Stimulated activated CD4-positive, alpha-beta T cell treated with anti-CD3 and anti-CD28 coated beads, Interleukin-1b, Interleukin-23, amount 100 ng/mL, for 48 hours (primary cell): ENCODE data around the gene ECD.

Experiments used
- DNase-seq: peaks from one replicate; pipeline ENCODE4 v3.0.0-alpha.2; 2020

ECD gene

DNA sequence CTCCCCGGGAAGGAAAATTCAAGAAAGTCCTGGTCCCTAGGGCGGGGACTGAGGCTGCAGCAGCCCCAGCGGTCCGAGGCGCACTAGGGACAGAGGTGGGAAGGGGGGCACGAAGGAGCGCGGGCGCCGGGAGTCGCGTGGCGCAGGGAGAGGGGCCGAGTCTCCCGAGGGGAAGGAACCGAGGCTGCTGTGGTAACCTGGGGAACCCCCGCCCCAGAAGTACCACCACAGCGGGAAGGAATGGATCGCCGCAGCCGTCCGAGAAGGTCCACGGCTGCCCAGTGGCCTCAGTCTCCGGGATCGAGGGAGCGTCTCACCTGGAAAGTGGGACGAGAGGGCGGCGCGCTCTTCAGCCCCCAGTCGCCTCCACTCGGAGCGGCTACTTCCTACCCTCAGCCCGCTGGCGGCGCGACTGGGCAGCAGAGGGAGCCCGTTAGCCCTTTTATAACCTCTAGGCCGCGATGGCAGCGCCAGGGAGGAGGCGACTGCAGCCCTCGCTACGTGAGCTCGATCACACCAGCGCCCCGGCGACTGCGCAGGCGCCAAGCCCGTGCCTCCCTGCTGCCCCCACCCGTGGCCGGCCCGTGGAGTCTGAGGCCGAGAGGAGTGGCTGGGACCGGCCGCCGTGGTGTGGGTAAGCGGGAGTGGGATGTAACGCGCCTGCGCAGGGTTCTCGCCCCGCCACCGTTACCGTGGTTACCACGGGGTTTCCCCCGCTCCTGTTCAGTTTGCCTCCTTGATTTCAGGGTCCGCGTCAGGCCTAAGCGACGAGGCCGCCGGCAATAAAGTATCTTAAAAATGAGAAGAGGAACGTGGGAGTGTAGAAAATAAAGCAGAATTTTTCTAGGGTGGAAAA lies 71.1 kb downstream of the ECD start, which contains the start of gene P4HA1:
Gene P4HA1, minus strand, starts transcription at position 418 of the 856 bp plus-strand sequence. CDS start 21,983 bp downstream, outside the sequence.
- peak; percentile 99 for DNase-seq

DNA sequence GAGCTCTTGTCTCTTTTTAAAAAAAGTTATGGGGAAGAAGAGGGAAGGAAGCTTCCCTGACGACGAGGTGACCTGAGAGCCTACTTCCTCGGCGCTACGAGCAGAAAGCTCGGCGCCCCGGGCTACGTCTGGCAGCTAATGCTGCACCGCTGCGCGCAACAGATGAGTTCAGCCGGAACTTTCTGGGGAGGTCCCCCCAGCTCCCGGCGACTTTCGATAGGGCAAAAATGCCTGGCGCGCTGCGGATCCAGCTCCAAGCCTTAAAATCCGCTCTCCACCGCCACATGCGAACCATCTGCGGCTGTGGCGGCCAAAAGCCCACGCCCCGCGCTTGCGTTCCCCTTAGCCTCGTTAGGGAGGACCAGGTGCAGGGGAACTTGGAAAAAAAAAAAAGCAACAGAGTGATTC lies 71.8 kb downstream of the ECD start:
- DNase-seq = peak; percentile 80

DNA sequence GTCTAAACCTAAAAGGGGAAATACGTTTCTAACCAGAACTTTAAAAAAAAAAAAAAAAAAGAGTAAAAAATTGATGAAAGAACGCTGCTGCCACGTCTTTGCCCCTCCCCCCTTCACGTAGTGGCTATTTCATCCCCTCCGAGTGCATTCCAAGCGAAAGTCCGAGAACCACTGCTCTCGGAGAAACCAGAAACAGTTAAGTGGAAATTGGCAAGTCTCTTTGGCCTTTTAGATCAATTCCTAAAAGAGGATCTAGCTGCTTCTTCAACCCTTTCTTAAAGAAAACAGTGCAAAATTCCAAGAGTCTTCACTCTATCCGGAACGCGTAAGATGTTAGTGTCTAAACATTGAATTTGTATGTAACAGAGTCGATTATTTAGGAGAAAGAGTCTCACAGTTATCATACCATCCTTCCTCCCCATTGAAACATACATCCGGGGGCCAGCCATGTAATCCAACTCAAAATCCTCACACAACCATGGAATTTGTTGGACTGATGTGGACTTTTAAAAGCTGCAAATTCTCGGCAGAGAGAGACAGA lies 72.3 kb downstream of the ECD start:
- DNase-seq = peak; percentile 21

DNA sequence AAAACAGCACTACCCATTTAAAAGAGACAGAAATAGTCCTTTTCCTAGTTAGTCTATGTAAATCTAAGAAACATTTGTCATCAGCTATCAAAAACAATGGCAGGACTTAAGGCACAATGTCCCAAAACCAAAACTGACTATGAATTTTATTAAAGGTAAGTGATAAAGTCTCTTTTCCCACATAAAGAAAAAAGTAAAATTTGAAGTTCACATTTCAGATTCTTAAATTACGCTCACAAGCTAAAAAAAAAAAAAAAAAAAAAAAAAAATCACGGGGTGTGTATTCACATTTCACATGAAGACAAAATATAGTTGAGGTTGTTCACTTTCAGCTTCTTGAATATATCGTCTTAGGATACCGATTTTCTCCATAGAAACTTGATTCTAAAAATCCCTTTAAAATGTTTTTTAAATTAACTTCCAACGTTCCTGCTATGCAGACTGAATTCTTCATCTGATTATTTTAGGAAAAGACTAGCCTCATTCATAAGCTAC lies 72.8 kb downstream of the ECD start:
- no peak for DNase-seq

DNA sequence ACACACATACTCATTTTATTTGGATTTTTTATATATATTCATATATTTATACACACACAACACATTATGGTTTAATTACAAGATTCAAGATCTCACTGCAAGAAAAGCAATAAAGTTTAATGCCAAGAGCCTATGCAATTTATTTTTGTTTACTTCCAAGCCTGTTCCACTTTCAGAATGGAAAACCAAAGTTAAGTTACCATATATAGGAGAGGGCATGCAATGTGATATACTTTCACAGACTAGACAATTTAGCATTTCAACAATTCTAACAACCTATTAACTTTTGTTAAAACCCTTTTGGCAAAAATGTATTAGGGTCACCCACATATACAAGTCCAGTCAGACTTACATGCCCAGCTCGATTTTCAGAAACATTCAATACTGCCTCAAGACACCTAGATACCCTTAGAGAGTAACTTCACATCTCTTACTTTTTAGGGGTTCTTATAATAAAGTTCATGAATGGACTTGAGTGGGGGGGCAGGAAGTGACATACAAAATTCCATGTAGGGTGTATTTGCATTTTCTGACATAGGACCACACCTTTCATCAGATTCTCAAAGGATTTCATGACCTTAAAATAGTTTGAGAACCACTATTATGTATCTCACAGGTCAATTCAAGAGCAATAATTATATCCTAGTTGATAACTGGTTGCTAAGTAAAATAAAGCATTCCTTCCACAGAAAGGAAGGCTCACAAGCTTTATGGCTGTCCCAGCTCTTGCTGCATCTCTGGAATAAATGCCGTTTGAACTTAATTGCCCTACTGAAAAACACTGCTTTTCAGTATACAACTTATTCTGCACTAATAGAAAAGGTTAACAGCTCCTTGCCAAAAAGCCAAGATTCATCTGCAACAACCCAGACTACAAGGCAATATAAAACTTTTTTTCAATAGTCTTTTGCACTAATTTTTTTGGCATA lies 73.6 kb downstream of the ECD start:
- DNase-seq = no peak

DNA sequence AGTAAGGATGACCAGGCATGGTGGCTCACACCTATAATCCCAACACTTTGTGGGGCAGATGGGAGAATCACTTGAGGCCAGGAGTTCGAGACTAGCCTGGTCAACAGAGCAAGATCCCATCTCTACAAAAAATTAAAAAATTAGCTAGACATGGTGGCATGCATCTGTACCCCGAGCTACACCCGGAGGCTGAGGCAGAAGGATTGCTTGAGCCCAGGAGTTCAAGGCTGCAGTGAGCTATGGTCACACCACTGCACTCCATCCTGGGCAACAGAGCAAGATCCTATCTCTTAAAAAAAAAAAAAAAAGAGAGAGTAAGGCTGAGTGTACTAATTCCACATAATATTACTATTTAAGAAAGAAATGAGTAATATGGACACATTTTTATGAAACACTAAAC lies 75.0 kb downstream of the ECD start:
- no peak for DNase-seq

DNA sequence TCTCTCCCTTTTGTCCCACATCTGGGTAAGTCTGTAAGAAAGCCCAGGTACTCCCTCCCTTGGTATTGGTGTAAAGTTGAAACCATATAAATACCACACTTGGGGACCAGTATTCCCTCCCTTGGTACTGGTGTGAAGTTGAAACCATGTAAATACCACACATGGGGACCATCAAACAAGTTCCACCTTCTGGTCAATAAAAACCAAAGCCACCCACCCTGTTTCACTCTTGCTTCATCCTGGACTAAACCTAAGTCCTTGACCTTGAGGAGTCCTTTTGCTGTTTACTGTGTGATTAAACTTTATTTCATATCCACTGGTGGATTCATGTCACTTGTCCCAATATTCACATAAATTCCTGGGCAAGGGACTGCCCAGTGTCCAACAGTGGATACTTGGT lies 79.5 kb downstream of the ECD start:
- no peak for DNase-seq

DNA sequence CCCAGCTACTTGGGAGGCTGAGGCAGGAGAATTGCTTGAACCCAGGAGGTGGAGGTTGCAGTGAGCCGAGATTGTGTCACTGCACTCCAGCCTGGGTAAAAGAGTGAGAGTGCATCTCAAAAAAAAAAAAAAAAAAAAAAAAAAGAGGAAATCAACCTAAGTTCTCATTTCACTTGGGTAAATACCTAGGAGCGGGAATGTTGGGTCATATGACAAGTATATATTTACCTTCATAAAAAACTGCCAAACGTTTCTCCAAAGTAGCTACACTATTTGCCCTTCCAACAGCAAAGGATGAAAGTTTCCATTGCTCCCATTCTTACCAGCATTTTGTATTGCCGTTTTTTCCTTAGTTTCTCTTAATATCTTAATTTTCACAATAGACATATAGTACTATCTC lies 81.0 kb downstream of the ECD start:
- no peak for DNase-seq

DNA sequence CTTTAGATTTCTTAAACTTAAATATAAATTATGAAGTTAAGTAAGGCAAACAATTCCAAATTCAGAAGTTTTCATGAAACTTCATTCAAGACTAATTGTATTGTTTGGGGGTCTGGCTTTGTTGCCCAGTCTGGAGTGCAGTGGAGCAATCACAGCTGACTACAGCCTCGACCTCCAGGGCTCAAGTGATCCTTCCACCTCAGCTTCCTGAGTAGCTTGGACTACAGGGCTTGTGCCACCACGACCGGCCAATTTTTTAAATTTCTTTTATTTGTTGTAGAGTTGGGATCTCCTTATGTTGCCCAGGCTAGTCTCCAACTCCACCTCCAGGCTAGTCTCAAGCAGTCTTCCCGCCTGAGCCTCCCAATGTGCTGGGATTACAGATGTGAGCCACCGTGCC lies 83.6 kb downstream of the ECD start:
- DNase-seq = no peak
